HG03432 (cell line): ENCODE results near the gene NCOA3.

Experiments
- ATAC-seq: cut with Tn5 transposase; IDR thresholded peaks from one replicate; pipeline ENCODE4 v1.9.1; 2021; ENCODE audit warnings: mild to moderate bottlenecking, moderate library complexity; ENCODE audit not compliant: unreplicated experiment

NCOA3 gene

GRCh38 chr20:47699818-47700217 is 198.1 kb downstream of the NCOA3 start:
- no peak for ATAC-seq

GRCh38 chr20:47700327-47700726 is 198.6 kb downstream of the NCOA3 start:
- ATAC-seq = no peak

- no peak for ATAC-seq
Measured at GRCh38 chr20:47701612-47702011, 199.9 kb downstream of the NCOA3 start.

- no peak for ATAC-seq
Measured at GRCh38 chr20:47703748-47704147, 202.1 kb downstream of the NCOA3 start.

GRCh38 chr20:47704746-47705496 is 203.2 kb downstream of the NCOA3 start:
- ATAC-seq = no peak

GRCh38 chr20:47705497-47705856 is 203.8 kb downstream of the NCOA3 start:
- no peak for ATAC-seq

GRCh38 chr20:47706345-47706744 is 204.7 kb downstream of the NCOA3 start:
- ATAC-seq = no peak
